Measurements from ENCODE around the gene TWSG1.
A peak's percentile ranks its signal among the peaks of the same experiment; 100 is the strongest.

Gene TWSG1

GRCh38 chr18:9334329-9334972 is at the start of gene TWSG1:
TSS of gene TWSG1 (plus strand) at chr18:9334773. CDS start at chr18:9337230, 2,457 bp downstream.
- peak within 1 kb of the TSS; percentile 65 for H3K4me3 ChIP-seq (ENCODE audit: severe bottlenecking)
- TF ChIP-seq CTCF (IDR thresholded peaks at IDR 0.05; ENCODE audit: poor library complexity, severe bottlenecking) = peak; percentile 54
- DNase-seq (ENCODE audit: low spot score) (peak; percentile 93), ATAC-seq (ENCODE audit: low read depth) (peak; percentile 90)
- no peaks in the 10 kb centered on the region for H3K9me3 ChIP-seq (ENCODE audit: severe bottlenecking)
- H3K36me3 ChIP-seq (ENCODE audit: low read depth) = peaks cover 12% of the 10 kb centered on the region; the same call in 1 of the 2 replicates
- H3K4me1 ChIP-seq (ENCODE audit: insufficient read depth, poor library complexity, severe bottlenecking) = peaks cover 6% of the 10 kb centered on the region
- no peaks in the 10 kb centered on the region for H3K27me3 ChIP-seq (ENCODE audit: insufficient read depth, poor library complexity, severe bottlenecking)
- H3K27ac ChIP-seq (ENCODE audit: poor library complexity, severe bottlenecking) = peak within 1 kb of the TSS; percentile 21

- DNase-seq (ENCODE audit: low spot score) (no peak), ATAC-seq (ENCODE audit: low read depth) (no peak)
- H3K27ac ChIP-seq (ENCODE audit: poor library complexity, severe bottlenecking) = no peak overlapping the region
- H3K27me3 ChIP-seq (ENCODE audit: insufficient read depth, poor library complexity, severe bottlenecking) = no peaks in the 10 kb centered on the region
- H3K36me3 ChIP-seq (ENCODE audit: low read depth) = peaks cover 10% of the 10 kb centered on the region
- H3K9me3 ChIP-seq (ENCODE audit: severe bottlenecking) = no peaks in the 10 kb centered on the region
- H3K4me1 ChIP-seq (ENCODE audit: insufficient read depth, poor library complexity, severe bottlenecking) = peaks cover 7% of the 10 kb centered on the region
- TF ChIP-seq CTCF (IDR thresholded peaks at IDR 0.05; ENCODE audit: poor library complexity, severe bottlenecking) = no peak
- H3K4me3 ChIP-seq (ENCODE audit: severe bottlenecking) = no peak overlapping the region
These were observed 49.0 kb upstream of the TWSG1 start for GRCh38 chr18:9285604-9286003.

GRCh38 chr18:9287036-9287435 is 47.5 kb upstream of the TWSG1 start:
- H3K4me1 ChIP-seq (ENCODE audit: insufficient read depth, poor library complexity, severe bottlenecking) = peaks cover 7% of the 10 kb centered on the region
- ATAC-seq (ENCODE audit: low read depth) (0 out of 3 replicates have a peak, but pooled peaks have one; percentile 21), DNase-seq (ENCODE audit: low spot score) (no peak)
- no peaks in the 10 kb centered on the region for H3K36me3 ChIP-seq (ENCODE audit: low read depth)
- no peaks in the 10 kb centered on the region for H3K9me3 ChIP-seq (ENCODE audit: severe bottlenecking)
- H3K27ac ChIP-seq (ENCODE audit: poor library complexity, severe bottlenecking) = no peak overlapping the region
- no peak overlapping the region for H3K4me3 ChIP-seq (ENCODE audit: severe bottlenecking)
- no peak for TF ChIP-seq CTCF (IDR thresholded peaks at IDR 0.05; ENCODE audit: poor library complexity, severe bottlenecking)
- H3K27me3 ChIP-seq (ENCODE audit: insufficient read depth, poor library complexity, severe bottlenecking) = no peaks in the 10 kb centered on the region

- TF ChIP-seq CTCF (IDR thresholded peaks at IDR 0.05; ENCODE audit: poor library complexity, severe bottlenecking) = no peak
- ATAC-seq (ENCODE audit: low read depth) = no peak
- H3K4me1 ChIP-seq (ENCODE audit: insufficient read depth, poor library complexity, severe bottlenecking) = peaks cover 7% of the 10 kb centered on the region
- H3K36me3 ChIP-seq (ENCODE audit: low read depth) = no peaks in the 10 kb centered on the region
- no peak overlapping the region for H3K4me3 ChIP-seq (ENCODE audit: severe bottlenecking)
- no peak for DNase-seq (ENCODE audit: low spot score)
- no peaks in the 10 kb centered on the region for H3K27me3 ChIP-seq (ENCODE audit: insufficient read depth, poor library complexity, severe bottlenecking)
- no peak overlapping the region for H3K27ac ChIP-seq (ENCODE audit: poor library complexity, severe bottlenecking)
- peaks cover 5% of the 10 kb centered on the region for H3K9me3 ChIP-seq (ENCODE audit: severe bottlenecking)
These were observed 44.9 kb upstream of the TWSG1 start for GRCh38 chr18:9289698-9290097.

GRCh38 chr18:9290156-9290555 is 44.4 kb upstream of the TWSG1 start:
- Histone ChIP-seq H3K27me3 (ENCODE audit: insufficient read depth, poor library complexity, severe bottlenecking) (no peaks in the 10 kb centered on the region), H3K9me3 (ENCODE audit: severe bottlenecking) (peaks cover 5% of the 10 kb centered on the region), H3K4me1 (ENCODE audit: insufficient read depth, poor library complexity, severe bottlenecking) (peaks cover 7% of the 10 kb centered on the region), H3K36me3 (ENCODE audit: low read depth) (no peaks in the 10 kb centered on the region), H3K27ac (ENCODE audit: poor library complexity, severe bottlenecking) (no peak overlapping the region), H3K4me3 (ENCODE audit: severe bottlenecking) (no peak overlapping the region)
- DNase-seq (ENCODE audit: low spot score) = no peak
- no peak for ATAC-seq (ENCODE audit: low read depth)
- no peak for TF ChIP-seq CTCF (IDR thresholded peaks at IDR 0.05; ENCODE audit: poor library complexity, severe bottlenecking)

All from RWPE2 (cell line).